Inflammatory macrophage (primary cell): ENCODE data around the gene GSTT2.

Experiments used
- DNase-seq, 2 donors: peaks; one replicate each; pipeline ENCODE4 v3.0.0-alpha.2; 2020 to 2022

Gene GSTT2

DNA sequence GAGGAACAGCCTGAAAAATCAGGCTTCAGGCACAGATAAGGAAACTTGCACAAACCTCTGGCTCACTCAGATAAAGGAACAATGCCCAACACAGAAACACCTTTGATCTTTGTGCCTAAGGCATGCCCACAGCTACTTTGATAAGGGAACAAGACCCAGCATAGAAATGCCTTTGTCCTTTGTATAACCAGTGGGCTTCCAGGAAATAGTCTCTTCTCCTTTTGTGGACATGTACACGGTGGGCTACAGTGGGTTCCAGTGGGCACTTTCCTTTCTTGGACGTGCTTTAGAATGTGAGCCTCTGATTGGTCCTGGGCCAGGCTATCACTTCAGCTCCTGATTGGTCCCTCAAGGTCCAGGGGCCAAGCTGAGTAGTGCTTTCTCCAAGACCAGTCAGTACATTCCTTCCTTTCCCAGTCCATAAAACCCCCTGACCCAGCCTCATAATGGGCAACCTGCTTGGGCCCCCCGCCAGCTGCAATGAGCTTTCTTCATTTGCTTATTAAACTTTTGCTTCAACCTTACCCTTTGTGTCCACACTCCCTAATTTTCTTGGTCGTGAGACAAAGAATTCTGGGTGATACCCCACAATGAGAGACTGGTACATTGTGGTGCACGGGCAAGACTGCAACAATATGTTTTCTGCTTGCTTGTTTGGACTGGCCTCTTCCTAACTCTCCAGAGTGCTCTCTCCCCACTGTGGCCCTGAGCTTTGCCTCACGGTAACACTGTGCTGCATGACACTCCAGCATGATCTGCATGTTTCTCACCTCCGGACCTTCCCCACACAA is 29.5 kb downstream of the GSTT2 start:
- no peak for DNase-seq

DNA sequence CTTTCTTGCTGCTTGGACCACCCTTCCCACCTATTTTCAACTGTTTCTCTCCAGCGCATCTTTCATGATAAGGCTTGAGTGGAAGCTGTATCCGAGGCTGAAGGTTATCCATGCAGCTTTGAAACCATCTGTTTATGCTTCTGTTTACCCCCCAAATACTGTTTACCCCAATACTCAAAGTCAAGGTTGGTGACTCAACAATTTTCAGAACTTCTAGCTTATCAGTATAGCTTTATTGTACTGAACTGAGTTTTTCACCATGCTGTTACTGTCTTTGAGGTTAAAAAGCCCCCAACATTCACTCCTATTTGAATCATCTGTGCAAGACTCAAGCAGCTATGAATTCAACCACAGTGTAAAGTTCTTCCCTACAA is 30.1 kb downstream of the GSTT2 start:
- DNase-seq, result no peak

DNA sequence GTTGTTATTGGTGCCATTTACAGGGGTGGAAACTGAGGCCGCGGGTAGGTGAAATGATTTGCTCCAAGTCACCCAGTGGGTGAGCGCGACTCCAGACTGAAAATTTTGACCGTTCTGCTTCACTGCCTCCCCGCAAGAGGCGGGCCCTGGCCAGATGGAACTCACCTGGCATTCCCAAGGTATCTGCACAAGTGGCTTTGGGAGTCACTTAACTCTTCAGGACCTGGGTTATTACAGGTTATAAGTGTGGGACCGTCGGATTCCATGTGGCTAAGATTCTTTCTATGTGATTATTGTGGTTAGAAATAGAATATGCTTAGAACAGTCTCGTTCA is 31.8 kb downstream of the GSTT2 start:
- DNase-seq, result no peak

DNA sequence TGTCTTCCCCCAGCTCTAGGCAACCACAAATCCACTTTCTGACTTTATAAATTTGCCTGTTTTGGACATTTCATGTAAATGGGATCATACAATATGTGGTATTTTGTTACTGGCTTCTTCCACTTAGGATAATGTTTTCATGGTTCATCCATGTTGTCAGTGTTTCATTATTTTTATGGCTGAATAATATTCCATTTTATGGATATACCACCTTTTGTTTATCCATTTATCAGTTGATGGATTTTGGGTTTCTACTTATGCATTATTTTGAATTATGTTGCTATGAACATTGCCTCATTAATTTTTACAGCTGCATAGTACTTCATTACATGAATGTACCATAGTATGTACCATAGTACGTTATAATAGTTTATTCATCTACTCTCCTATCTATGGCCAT is 36.2 kb downstream of the GSTT2 start:
- no peak for DNase-seq

DNA sequence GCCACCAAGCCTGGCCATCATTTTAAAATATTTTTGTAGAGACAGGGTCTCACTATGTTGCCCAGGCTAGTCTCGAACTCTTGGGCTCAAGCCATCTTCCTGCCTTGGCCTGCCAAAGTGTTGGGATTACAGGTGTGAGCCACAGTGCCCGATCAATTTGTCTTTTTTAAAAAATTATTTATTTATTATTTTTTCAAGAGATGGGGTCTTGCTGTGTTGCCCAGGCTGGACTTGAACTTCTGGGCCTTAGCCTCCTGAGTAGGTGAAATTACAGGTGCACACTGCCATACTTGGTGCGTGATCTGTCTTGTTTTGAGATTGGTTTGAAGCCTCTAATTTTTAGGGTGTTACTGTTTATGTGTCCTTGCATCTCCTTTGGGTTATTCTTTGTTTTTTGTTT is 41.4 kb downstream of the GSTT2 start:
- no peak for DNase-seq

DNA sequence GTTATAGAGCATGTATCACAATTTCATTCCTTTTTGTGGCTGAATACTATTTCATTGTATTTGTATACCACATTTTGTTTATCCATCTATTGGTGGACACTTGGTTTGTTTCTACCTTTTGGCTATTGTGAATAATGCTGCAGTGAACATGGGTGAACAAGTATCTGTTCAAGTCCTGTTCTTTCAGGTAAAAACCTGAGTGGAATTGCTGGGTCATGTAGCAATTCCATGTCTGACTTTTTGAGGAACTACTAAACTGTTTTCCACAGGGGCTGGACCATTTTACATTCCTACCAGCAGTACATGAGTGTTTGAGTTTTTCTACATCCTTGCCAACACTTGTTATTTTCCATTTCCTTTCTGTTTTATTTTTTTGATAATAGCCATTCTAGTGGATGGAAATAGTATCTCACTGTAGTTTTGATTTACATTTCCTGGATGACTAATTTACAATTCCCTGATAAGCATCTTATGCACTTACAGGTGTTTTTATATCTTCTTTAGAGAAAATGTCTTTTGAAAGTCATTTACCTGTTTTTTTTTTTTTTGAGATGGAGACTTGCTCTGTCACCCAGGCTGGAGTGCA is 43.4 kb downstream of the GSTT2 start:
- no peak for DNase-seq

DNA sequence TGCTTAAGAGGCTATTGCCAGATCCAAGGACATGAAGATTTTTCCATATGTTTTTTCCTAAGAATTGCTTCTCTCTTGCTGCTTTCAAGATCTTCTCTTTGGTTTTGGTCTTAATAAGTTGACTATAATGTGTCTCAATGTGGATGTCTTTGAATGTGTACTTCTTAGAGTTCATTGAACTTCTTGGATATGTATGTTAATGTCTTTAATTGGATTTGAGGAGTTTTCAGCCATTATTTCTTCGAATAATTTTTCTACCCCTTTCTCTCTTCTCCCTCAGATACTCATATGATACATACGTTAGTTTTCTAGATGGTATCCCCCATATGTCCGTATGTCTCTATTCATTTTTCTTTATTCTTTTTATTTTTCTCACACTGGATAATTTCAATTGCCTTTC is 44.4 kb downstream of the GSTT2 start:
- DNase-seq, result no peak

DNA sequence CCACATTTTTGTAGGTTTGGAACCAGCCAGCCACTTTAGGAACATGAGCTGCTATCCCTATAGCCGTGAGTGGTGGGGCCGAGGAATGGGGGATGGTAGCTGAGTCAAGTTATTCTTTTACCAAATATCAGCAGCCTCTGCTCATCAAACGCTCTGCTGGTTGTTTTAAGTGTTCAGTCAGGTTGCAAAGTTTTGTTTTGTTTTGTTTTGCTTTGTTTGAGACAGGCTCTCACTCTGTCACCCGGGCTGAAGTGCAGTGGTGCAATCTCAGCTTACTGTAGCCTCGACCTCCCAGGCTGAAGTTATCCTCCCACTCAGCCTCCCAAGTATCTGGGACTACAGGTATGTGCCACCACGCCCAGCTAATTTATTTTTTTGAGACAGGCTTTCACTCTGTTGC is 45.5 kb downstream of the GSTT2 start:
- DNase-seq, result no peak

DNA sequence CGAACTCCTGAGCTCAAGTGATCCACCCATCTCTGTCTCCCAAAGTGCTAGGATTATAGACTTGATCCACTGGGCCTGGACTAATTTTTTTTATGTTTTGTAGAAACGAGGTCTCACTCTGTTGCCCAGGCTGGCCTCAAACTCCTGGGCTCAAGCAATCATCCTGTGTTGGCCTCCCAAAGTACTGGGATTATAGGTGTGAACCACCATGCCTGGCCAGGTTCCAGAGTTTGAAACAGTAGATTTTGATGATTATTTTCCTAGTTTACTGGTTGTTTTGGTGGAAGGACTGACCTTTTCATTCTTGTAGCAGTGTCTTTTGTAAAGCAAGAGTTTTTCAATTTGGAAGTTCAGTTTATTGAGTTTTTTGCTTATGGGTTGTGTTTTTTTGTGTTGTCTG is 46.1 kb downstream of the GSTT2 start:
- DNase-seq, result no peak

DNA sequence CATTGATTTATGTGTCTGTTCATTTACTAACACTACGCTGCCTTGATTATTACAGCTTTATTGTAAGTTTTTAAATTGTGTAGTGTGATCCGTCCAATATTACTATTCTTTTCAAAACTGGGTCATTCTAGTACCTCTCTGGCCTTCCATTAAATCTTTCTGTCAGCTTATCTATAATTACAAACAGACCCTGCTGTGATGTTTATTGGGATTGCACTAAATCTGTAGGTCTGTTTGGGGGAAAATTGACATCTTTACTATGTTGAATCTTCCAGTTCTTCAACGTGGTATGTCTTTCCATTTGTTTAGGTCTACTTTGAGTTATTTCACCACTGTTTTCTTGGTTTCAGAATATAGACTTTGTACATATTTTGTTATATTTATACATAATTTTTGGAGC is 46.8 kb downstream of the GSTT2 start:
- no peak for DNase-seq

DNA sequence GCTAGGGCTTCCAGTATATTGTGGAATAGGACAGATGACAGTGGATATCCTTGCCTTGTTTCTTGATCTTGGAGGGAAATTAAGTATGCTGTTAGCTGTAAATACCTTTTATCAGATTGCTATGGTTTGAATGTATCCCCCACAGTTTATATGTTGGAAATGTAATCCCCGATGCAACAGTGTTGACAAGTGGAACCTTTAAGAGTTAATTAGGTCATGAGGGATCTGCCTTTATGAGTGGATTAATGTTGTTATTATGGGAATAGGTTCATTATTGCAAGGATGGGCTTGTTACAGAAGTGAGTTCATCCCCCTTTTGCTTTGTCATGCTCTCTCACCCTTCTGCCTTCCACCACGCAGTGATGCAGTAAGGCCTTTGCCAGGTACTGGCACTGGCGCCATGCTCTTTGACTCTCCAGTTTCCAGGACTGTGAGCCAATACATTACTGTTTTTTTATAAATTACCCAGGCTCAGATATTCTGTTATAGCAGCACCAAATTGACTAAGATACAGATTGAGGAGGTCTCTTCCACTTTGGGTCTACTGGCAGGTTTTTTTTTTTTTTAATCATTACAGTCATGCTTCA is 47.5 kb downstream of the GSTT2 start:
- DNase-seq, result no peak

DNA sequence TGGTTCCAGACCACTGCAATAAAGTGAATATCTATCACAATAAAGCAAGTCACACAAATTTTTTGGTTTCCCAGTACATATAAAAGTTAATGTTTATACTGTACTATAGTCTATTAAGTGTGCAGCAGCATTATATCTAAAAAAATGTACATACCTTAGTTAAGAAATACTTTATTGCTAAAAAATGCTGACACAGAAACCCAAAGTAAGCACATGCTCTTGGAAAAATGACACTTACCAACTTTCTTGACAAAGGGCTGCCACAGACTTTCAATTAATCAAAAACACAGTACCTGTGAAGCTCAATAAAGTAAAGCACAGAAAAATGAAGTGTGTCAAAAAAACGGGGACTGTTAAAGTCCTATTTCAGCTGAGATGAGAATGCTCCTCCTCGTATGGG is 48.1 kb downstream of the GSTT2 start:
- DNase-seq, result no peak

DNA sequence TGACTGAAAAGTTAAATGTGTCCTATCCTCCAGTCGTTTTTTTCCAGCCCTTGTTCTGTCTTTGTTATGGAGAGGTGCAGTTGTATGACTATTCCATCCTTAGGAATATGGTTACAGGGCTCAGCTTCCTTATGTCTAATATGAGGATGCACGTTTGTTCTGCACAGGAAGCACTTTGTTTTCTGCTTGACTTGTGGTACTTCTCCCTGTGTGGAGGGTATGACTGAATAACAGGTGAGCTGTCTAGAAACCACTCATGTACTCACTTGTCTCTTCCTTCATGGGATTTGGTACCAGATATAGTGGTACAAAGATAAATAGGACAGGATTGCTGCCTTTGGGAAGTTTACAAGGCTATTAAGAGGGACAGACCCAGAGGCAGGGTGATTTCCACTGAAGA is 48.6 kb downstream of the GSTT2 start:
- DNase-seq, result no peak

DNA sequence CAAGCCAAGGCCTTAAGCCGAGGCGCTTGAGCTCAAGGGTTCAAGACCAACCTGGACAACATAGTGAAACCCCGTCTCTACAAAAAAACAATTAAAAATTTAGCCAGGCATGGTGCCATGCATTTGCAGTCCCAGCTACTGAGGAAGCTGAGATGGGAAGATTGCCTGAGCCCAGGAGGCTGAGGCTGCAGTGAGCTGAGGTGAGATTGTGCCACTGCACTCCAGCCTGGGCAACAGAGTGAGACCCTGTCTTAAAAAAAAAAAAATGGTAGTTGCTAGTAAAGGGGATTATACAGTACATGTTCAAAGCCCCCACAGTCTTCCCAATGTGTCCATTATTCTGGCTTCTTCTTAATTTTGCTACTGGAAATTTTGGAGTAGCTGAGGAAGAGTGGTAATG is 49.4 kb downstream of the GSTT2 start:
- DNase-seq, result no peak

DNA sequence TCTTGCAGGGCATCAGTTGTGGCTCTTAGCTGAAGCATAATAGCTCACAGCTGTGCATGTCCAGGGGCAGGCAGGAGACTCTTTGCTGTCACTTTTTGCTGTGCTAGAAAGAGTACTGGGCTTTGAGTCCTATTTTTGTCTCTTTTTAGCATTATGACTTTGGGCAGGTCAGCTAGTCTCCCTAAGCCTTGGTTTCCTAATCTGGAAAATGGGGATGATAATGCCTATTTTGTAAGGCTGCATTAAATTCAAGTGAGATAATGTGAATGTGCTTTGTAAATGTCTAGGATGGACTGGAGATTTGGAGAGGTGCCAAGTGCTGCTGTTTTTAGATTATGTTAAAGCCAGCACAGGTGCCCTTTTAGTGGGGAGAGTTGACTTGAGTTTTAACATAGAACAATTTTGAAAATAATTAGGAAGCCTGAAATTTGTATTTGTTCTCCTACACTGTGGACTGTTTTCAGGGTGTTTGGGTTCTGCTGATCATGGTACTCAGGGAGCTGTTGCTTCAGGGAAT is 50.3 kb downstream of the GSTT2 start:
- no peak for DNase-seq
